Brain microvascular endothelial cell (primary cell): ENCODE results near the gene BCL7C.

Source experiments
- DNase-seq: peaks from one replicate; pipeline ENCODE4 v3.0.0-alpha.2; 2020
- H3K27ac ChIP-seq: fragments of 250-450 bp; sonication (Bioruptor Pico); 2 replicates; pipeline ENCODE4 v1.5.1; 2020; ENCODE audit warnings: mild to moderate bottlenecking, moderate library complexity
- H3K27me3 ChIP-seq: fragments of 250-450 bp; sonication (Bioruptor Pico); replicated peaks from 2 replicates; pipeline ENCODE4 v1.5.1; 2020; ENCODE audit warnings: mild to moderate bottlenecking
- H3K36me3 ChIP-seq: fragments of 250-450 bp; sonication (Bioruptor Pico); replicated peaks from 2 replicates; pipeline ENCODE4 v1.5.1; 2020; ENCODE audit warnings: mild to moderate bottlenecking
- H3K4me3 ChIP-seq: 2 replicates; pipeline ENCODE4 v1.5.1; 2011; ENCODE audit warnings: low read depth, mild to moderate bottlenecking, control low read depth, low read length, moderate library complexity
- in situ Hi-C: cut with HindIII; loops from 2 replicates; pipeline ENCODE4 v1.10.0; 2017; ENCODE audit warnings: low sequenced_read_pairs, low pct_ligation_motif_present
- TF ChIP-seq, protein P1 (sequence below): IDR thresholded peaks from 2 replicates; pipeline ENCODE4 v1.5.1; 2011; ENCODE audit warnings: low read depth, mild to moderate bottlenecking, moderate library complexity, low read length, control low read depth, inconsistent platforms; ENCODE audit errors: missing control alignments

Gene BCL7C

DNA sequence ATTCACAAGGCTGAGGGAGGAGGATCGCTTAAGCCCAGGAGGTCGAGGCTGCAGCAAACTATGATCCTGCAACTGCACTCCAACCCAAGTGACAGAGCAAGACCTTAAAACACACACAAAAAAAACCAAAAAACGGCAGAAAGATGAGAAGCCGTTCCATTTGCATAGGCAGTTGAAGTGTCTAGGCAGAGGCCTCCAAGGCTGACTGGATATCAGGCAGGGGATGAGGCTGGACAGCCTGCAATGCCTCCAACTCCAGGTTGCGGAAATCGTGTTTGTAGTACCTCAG lies 27.5 kb upstream of the BCL7C start:
- TF ChIP-seq, protein P1, sequence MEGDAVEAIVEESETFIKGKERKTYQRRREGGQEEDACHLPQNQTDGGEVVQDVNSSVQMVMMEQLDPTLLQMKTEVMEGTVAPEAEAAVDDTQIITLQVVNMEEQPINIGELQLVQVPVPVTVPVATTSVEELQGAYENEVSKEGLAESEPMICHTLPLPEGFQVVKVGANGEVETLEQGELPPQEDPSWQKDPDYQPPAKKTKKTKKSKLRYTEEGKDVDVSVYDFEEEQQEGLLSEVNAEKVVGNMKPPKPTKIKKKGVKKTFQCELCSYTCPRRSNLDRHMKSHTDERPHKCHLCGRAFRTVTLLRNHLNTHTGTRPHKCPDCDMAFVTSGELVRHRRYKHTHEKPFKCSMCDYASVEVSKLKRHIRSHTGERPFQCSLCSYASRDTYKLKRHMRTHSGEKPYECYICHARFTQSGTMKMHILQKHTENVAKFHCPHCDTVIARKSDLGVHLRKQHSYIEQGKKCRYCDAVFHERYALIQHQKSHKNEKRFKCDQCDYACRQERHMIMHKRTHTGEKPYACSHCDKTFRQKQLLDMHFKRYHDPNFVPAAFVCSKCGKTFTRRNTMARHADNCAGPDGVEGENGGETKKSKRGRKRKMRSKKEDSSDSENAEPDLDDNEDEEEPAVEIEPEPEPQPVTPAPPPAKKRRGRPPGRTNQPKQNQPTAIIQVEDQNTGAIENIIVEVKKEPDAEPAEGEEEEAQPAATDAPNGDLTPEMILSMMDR, result no peak
- H3K36me3 ChIP-seq, result no peaks in the 10 kb centered on the region
- in situ Hi-C loops, result no loop called here
- peak overlapping the region; percentile 68 for H3K4me3 ChIP-seq
- H3K27me3 ChIP-seq, result no peaks in the 10 kb centered on the region
- DNase-seq, result no peak
- H3K27ac ChIP-seq, result no peak overlapping the region

DNA sequence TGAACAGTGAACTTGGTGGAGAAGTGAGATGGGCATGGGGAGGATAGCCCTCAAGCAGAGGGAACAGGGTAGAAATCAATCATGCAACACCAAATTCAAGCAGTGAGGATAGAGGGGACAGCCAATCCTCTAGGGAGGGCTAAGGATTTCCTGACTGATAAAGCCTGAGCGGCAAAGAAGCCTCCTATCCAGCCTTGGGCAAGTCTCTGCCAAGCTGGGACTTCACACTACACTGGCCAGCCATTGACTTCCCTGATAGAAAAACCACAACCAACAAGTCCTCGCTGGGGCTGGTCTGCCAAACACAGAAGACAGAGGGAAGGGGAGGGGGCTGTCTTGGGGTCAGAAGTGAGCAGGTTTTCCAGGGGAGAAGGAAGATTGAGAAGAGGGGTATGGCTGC lies 27.0 kb upstream of the BCL7C start:
- Histone ChIP-seq H3K4me3 (no peak overlapping the region), H3K27ac (no peak overlapping the region), H3K27me3 (no peaks in the 10 kb centered on the region), H3K36me3 (no peaks in the 10 kb centered on the region)
- in situ Hi-C loops, result no loop called here
- TF ChIP-seq, protein P1, result no peak
- no peak for DNase-seq

DNA sequence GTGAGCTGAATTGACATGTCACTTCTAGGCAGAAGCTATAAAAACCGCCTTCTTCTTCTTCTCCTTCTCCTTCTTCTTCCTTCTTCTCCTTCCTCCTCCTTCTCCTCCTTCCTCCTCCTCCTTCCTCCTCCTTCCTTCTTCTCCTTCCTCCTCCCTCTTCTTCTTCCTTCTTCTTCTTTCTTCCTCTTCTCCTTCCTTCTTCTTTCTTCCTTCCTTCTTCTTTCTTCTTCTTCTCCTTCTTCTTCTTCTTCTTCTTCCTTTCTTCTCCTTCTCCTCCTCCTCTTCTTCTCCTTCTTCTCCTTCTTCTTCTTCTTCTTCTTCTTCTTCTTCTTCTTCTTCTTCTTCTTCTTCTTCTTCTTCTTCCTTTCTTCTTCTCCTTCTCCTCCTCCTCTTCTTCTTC lies 24.7 kb upstream of the BCL7C start:
- in situ Hi-C loops, result no loop called here
- H3K27me3 ChIP-seq, result no peaks in the 10 kb centered on the region
- H3K27ac ChIP-seq, result no peak overlapping the region
- TF ChIP-seq, protein P1, result no peak
- DNase-seq, result no peak
- no peaks in the 10 kb centered on the region for H3K36me3 ChIP-seq
- no peak overlapping the region for H3K4me3 ChIP-seq

DNA sequence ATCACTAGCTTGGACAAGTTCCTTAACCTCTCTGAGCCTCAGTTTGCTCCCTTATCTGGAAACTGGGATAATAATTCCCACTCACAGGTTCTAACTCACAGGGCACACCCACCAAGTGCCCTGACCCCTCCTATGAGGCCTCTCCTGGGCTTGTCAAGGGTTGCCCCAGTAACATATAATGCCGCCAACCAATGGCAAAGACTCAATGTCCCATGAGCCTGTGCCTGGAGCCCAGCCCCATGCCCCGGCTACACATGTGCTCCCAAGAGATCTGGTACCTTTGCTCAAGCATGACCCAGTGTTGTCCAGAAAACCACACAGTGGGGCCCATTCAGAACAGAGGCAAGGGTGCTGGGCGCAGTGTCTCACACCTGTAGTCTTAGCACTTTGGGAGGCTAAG lies 21.0 kb upstream of the BCL7C start:
- Histone ChIP-seq H3K27ac (no peak overlapping the region), H3K4me3 (no peak overlapping the region), H3K27me3 (no peaks in the 10 kb centered on the region), H3K36me3 (no peaks in the 10 kb centered on the region)
- TF ChIP-seq, protein P1, result no peak
- in situ Hi-C loops, result no loop called here
- DNase-seq, result no peak

DNA sequence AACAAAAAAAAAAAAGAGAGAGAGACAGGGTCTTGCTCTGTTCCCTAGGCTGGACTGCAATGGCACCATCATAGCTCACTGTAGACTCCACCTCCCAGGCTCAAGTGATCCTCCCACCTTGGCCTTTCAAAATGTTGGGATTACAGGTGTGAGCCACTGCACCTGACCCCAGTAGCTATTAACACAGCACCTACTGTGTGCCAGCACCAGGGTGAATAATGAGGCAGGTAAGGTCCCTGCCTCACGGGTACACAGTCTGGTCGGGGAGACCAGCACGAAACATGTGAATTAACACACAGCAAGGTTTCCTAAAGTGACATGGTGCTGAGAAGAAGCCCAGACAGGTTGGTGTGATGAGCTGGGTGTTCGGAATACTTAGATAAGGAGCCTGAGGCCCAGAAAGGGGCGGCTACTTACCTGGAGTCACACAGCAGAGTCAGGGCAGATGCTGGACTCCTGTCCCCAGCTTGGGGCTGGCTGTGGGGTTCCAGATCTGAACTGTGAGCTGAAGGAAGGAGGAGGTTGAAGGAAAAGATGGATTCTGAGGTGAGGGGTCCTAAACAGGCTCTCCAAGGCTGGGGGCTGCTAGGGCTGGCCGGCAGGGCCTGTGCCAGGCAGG lies 19.0 kb upstream of the BCL7C start:
- in situ Hi-C loops, result no loop called here
- no peak for DNase-seq
- TF ChIP-seq, protein P1, result no peak
- Histone ChIP-seq H3K36me3 (no peaks in the 10 kb centered on the region), H3K27me3 (no peaks in the 10 kb centered on the region), H3K27ac (no peak overlapping the region), H3K4me3 (no peak overlapping the region)

DNA sequence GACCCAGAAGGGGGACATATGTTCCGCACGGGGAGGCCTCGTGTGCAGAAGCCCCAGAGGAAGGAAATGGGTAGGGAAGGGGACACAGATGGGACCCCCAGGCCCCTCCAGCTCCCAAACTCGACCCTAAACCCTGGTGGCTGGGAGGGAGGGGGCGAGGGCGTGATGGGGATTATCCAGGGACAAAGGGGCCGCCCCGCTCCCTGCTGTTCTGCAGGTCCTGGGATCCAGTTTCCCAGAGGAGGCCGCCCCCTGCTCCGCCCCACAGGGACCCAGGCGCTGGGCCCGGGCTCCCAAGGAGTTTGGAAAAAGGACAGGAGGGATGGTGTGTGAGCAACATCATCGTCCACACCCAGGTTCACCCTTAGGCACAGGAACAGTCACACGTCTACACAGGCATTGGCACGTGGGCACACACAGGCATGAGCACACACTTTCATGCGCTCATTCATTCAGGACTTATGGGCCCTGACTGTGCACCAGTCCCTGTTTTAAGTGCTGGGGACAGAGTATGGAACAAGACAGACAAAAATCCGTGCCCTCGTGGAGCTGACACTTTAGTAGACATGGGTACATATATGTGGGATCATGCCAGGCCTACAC lies 16.7 kb upstream of the BCL7C start:
- no peak overlapping the region for H3K27ac ChIP-seq
- H3K27me3 ChIP-seq, result no peaks in the 10 kb centered on the region
- H3K4me3 ChIP-seq, result no peak overlapping the region
- TF ChIP-seq, protein P1, result no peak
- DNase-seq, result no peak
- H3K36me3 ChIP-seq, result no peaks in the 10 kb centered on the region
- in situ Hi-C loops, result no loop called here
